Subcutaneous abdominal adipose tissue (tissue), 5 donors: Measurements from ENCODE around the gene LRRC1.
A peak's percentile ranks its signal among the peaks of the same experiment; 100 is the strongest.

Experiments
- H3K27ac ChIP-seq: one replicate; pipeline ENCODE4 v1.7.0; 2013; ENCODE audit warnings: low read depth, mild to moderate bottlenecking, inconsistent platforms, low read length, moderate library complexity
- H3K27me3 ChIP-seq, 5 donors: one replicate each; pipeline ENCODE4 v1.7.0; 2013; ENCODE audit warnings: low read length in 5 of 5, inconsistent platforms in 1 of 5; ENCODE audit not compliant: control insufficient read depth in 5 of 5, insufficient read depth in 4 of 5
- H3K36me3 ChIP-seq, 5 donors: one replicate each; pipeline ENCODE4 v1.7.0; 2013; ENCODE audit warnings: low read length in 5 of 5; ENCODE audit not compliant: control insufficient read depth in 5 of 5, insufficient read depth in 5 of 5
- H3K4me1 ChIP-seq, 5 donors: one replicate each; pipeline ENCODE4 v1.7.0; 2013; ENCODE audit warnings: low read length in 5 of 5, mild to moderate bottlenecking in 3 of 5, moderate library complexity in 1 of 5; ENCODE audit not compliant: control insufficient read depth in 5 of 5, insufficient read depth in 5 of 5
- H3K4me3 ChIP-seq, 5 donors: one replicate each; pipeline ENCODE4 v1.7.0; 2013; ENCODE audit warnings: low read length in 5 of 5, low read depth in 1 of 5
- H3K9ac ChIP-seq, 5 donors: one replicate each; pipeline ENCODE4 v1.7.0; 2013; ENCODE audit warnings: low read length in 5 of 5, mild to moderate bottlenecking in 4 of 5, moderate library complexity in 3 of 5
- H3K9me3 ChIP-seq, 5 donors: one replicate each; pipeline ENCODE4 v1.7.0; 2013; ENCODE audit warnings: low read length in 5 of 5; ENCODE audit not compliant: control insufficient read depth in 5 of 5
- donor health status: healthy.
- donor health status: healthy.
- donor health status: healthy.
- donor health status: healthy.
- donor health status: healthy.

Gene LRRC1

DNA sequence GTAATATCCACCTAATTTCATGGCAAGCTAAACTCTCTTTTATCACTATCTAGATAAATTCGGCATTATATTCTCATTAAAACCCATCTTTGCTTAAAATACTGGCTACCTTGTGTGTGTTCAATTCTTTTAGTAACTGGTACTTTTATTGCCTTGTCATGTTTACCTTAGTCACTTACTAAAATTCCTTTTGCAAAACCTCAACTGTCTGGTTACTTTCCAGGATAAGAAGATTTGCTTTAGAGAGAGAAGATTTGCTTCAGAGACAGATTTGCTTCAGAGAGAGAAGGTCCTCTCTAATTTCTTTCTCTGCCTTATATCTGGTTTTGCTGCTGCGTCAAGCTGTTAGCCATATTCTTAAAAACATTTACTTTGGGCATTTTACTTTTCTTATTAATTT, 164.9 kb downstream of the LRRC1 start:
- Histone ChIP-seq H3K27ac (no peak overlapping the region), H3K9me3 (no peaks in the 10 kb centered on the region), H3K9ac (no peak overlapping the region), H3K4me3 (no peak overlapping the region), H3K4me1 (no peaks in the 10 kb centered on the region), H3K36me3 (no peaks in the 10 kb centered on the region), H3K27me3 (no peaks in the 10 kb centered on the region)

DNA sequence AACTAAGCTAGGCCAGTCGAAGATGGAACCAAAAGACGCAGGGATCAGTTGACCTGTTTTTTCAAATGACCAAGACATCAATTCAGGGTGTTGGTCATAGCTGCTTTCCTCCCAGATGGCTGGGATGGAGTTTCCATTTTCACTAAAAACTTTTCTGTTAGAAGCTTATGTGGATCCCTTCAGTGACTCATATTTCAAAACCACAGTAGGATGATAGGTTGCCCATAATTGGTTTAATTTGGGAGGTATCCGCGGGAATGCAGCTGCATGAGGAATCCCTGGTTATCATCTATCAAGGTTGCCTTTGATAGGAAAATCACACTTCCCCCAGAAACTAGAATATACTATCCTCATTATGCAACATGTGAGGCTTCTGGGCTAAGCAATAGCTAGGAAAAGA, 165.5 kb downstream of the LRRC1 start:
- H3K9me3 ChIP-seq, result no peaks in the 10 kb centered on the region
- H3K4me1 ChIP-seq, result no peaks in the 10 kb centered on the region
- H3K27ac ChIP-seq, result no peak overlapping the region
- no peaks in the 10 kb centered on the region for H3K27me3 ChIP-seq
- no peaks in the 10 kb centered on the region for H3K36me3 ChIP-seq
- H3K9ac ChIP-seq, result no peak overlapping the region
- no peak overlapping the region for H3K4me3 ChIP-seq

DNA sequence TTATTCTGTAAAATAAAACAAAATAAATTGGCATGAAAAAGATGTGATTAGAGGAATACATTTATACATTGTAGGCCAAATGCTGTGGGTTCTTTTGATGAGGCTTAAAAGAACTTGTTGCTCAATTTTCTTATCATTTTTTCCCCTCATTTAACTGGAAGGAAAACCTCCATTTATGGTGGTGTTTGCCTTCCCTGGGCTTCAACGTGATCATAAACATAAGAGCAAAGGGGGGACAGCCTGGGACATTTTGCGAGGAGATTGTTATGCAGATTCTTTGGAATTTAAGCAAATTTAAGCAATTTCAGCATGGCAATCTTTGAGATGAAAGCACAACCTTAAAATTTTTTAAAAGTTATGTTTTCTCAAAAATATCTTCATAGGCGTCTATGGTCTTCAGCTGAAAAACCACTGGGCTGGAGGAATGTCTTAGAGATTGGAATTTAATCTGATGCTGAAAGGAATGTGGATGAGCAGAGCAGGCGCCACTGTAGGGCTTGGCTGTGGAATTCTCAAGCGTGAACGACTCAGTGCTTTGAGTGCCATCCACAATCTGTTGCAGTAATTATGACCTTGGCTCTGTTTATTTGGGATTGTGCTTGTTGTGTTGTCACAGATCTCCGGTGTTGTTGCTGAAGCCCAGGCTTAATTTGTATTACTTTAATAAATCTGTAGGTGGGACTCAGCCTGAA, 167.0 kb downstream of the LRRC1 start:
- Histone ChIP-seq H3K4me3 (no peak overlapping the region), H3K4me1 (no peaks in the 10 kb centered on the region), H3K27ac (no peak overlapping the region), H3K27me3 (no peaks in the 10 kb centered on the region), H3K36me3 (no peaks in the 10 kb centered on the region), H3K9me3 (no peaks in the 10 kb centered on the region), H3K9ac (no peak overlapping the region)

DNA sequence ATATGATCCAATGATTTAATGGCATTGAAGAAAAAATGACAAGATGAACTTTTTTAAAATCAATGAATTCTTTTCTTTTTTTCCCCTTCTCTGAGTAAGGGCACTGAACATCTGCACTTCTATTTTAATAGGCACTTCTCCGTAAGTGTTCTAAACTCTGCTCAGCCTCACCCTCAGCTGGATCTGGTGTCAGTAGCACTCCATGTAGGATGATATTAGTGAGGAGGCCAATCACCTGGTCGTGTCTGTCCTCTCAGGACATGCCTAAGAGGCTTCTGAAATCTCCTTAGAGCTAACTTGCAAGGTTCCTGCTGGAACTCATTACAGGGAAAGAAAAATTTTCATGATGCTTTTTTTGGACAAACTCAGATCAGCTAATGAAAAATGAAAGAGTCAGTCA, 167.8 kb downstream of the LRRC1 start:
- Histone ChIP-seq H3K4me1 (no peaks in the 10 kb centered on the region), H3K9ac (peak overlapping the region in 1 of 5 donors; percentile 30), H3K4me3 (no peak overlapping the region), H3K27me3 (no peaks in the 10 kb centered on the region), H3K9me3 (no peaks in the 10 kb centered on the region), H3K36me3 (no peaks in the 10 kb centered on the region), H3K27ac (no peak overlapping the region)

DNA sequence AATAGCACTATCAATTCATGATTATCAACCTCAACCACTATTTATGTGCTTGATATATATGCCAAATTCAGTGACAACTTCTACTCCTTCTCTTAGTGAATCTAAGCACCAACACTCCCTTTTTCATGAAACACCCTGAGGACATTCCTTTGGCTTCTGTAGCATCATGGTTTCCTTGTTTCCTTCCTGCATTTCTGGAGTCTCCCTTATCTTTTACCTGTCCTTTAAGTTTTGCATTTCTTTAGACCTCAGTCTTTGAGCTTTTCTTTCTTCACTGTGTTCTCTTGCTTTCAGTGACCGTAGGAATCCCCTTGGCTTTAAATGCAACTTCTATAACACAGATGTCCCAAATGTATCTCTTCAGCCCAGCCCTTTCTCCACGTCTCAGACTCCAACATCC, 172.6 kb downstream of the LRRC1 start:
- no peak overlapping the region for H3K9ac ChIP-seq
- no peaks in the 10 kb centered on the region for H3K27me3 ChIP-seq
- H3K9me3 ChIP-seq, result no peaks in the 10 kb centered on the region
- no peaks in the 10 kb centered on the region for H3K36me3 ChIP-seq
- no peak overlapping the region for H3K27ac ChIP-seq
- H3K4me3 ChIP-seq, result no peak overlapping the region
- no peaks in the 10 kb centered on the region for H3K4me1 ChIP-seq
